Activated CD4-positive, alpha-beta T cell treated with anti-CD3 and anti-CD28 coated beads for 1 hour (primary cell): ENCODE results near the gene TM7SF2.
A peak's percentile ranks its signal among the peaks of the same experiment; 100 is the strongest.

Experiments used
- DNase-seq: peaks from one replicate; pipeline ENCODE4 v3.0.0-alpha.2; 2020

The TM7SF2 gene

GRCh38 chr11:65095427-65095826 is 16.2 kb upstream of the TM7SF2 start:
- no peak for DNase-seq

GRCh38 chr11:65095974-65096806 is 15.5 kb upstream of the TM7SF2 start, which contains the start of gene VPS51:
VPS51 (plus strand) TSS chr11:65096214; CDS start chr11:65096251, 37 bp downstream.
- DNase-seq, result peak; percentile 77

GRCh38 chr11:65096926-65097325 is 14.7 kb upstream of the TM7SF2 start:
- DNase-seq, result no peak

GRCh38 chr11:65100674-65101350 is 10.9 kb upstream of the TM7SF2 start:
- DNase-seq, result no peak

- no peak for DNase-seq
These were observed 9.3 kb upstream of the TM7SF2 start for GRCh38 chr11:65102142-65103095.

GRCh38 chr11:65103476-65103875 is 8.2 kb upstream of the TM7SF2 start:
- DNase-seq, result no peak

GRCh38 chr11:65104628-65105027 is 7.0 kb upstream of the TM7SF2 start:
- DNase-seq, result no peak

- no peak for DNase-seq
These were observed 4.6 kb upstream of the TM7SF2 start for GRCh38 chr11:65107078-65107477.

- no peak for DNase-seq
These were observed 3.8 kb upstream of the TM7SF2 start for GRCh38 chr11:65107751-65108468.

GRCh38 chr11:65108469-65109123 is 3.1 kb upstream of the TM7SF2 start:
- no peak for DNase-seq

GRCh38 chr11:65109231-65110198 is 2.2 kb upstream of the TM7SF2 start:
- DNase-seq, result no peak

GRCh38 chr11:65110354-65110861 is 1.3 kb upstream of the TM7SF2 start:
- DNase-seq, result peak; percentile 91

- DNase-seq, result no peak
These were observed 421 bp upstream of the TM7SF2 start for GRCh38 chr11:65111159-65111743.

- DNase-seq, result peak; percentile 58
These were observed 1.1 kb downstream of the TM7SF2 start for GRCh38 chr11:65112546-65113360.

- no peak for DNase-seq
These were observed 1.7 kb downstream of the TM7SF2 start for GRCh38 chr11:65113361-65113756.

GRCh38 chr11:65113839-65114238 is 2.2 kb downstream of the TM7SF2 start:
- DNase-seq, result no peak

- no peak for DNase-seq
These were observed 3.0 kb downstream of the TM7SF2 start for GRCh38 chr11:65114538-65115171.

- DNase-seq, result no peak
These were observed 3.9 kb downstream of the TM7SF2 start for GRCh38 chr11:65115361-65116082.
